Measurements from ENCODE around the gene NIBAN1.

NIBAN1 gene

GRCh38 chr1:184945029-184945428 lies 29.3 kb downstream of the NIBAN1 start:
- no peak for DNase-seq (ENCODE audit: low spot score)

GRCh38 chr1:184943998-184944397 lies 30.3 kb downstream of the NIBAN1 start:
- no peak for DNase-seq (ENCODE audit: low spot score)

GRCh38 chr1:184941735-184942134 lies 32.6 kb downstream of the NIBAN1 start:
- DNase-seq (ENCODE audit: low spot score), result no peak

- DNase-seq (ENCODE audit: low spot score), result no peak
Measured at GRCh38 chr1:184941410-184941733, 32.9 kb downstream of the NIBAN1 start.

- DNase-seq (ENCODE audit: low spot score), result no peak
Measured at GRCh38 chr1:184940694-184941409, 33.5 kb downstream of the NIBAN1 start.

GRCh38 chr1:184940226-184940625 lies 34.1 kb downstream of the NIBAN1 start:
- no peak for DNase-seq (ENCODE audit: low spot score)

- no peak for DNase-seq (ENCODE audit: low spot score)
Measured at GRCh38 chr1:184937729-184938128, 36.6 kb downstream of the NIBAN1 start.

GRCh38 chr1:184935920-184936798 lies 38.1 kb downstream of the NIBAN1 start:
- DNase-seq (ENCODE audit: low spot score), result no peak

GRCh38 chr1:184933944-184934343 lies 40.4 kb downstream of the NIBAN1 start:
- no peak for DNase-seq (ENCODE audit: low spot score)

GRCh38 chr1:184932319-184932718 lies 42.0 kb downstream of the NIBAN1 start:
- no peak for DNase-seq (ENCODE audit: low spot score)

- no peak for DNase-seq (ENCODE audit: low spot score)
Measured at GRCh38 chr1:184931566-184931965, 42.7 kb downstream of the NIBAN1 start.

- no peak for DNase-seq (ENCODE audit: low spot score)
Measured at GRCh38 chr1:184930645-184931044, 43.7 kb downstream of the NIBAN1 start.

- DNase-seq (ENCODE audit: low spot score), result no peak
Measured at GRCh38 chr1:184930232-184930631, 44.1 kb downstream of the NIBAN1 start.

GRCh38 chr1:184929711-184930202 lies 44.6 kb downstream of the NIBAN1 start:
- DNase-seq (ENCODE audit: low spot score), result no peak

- no peak for DNase-seq (ENCODE audit: low spot score)
Measured at GRCh38 chr1:184928394-184928793, 45.9 kb downstream of the NIBAN1 start.

All from ecto neural progenitor cell (in vitro differentiated cells).